HCT116 (cell line): ENCODE results near the gene FOS.

Experiments used
- CTCF ChIP-seq, 3 experiments: fragments of 200-600 bp in 1 of 3; sonication (generic) in 1 of 3; IDR thresholded peaks in 2 of 3; conservative IDR thresholded peaks in 1 of 3; 2 replicates each; pipeline ENCODE4 v1.5.1; 2012 to 2017; ENCODE audit warnings: low read depth in 2 of 3, low read length in 2 of 3, antibody characterized with exemption in 1 of 3, borderline replicate concordance in 1 of 3, control low read depth in 1 of 3, mild to moderate bottlenecking in 1 of 3, mixed read lengths in 1 of 3, mixed run types in 1 of 3, moderate library complexity in 1 of 3; ENCODE audit not compliant: insufficient read depth in 1 of 3
- JUND ChIP-seq: IDR thresholded peaks from 2 replicates; pipeline ENCODE4 v1.6.1; 2012

GRCh38 chr14:75259510-75259855, 19.1 kb upstream of the FOS start:
- no peak for TF ChIP-seq CTCF (IDR thresholded peaks at IDR 0.05 in 2 of 3, conservative IDR thresholded peaks at IDR 0.05 in 1 of 3; ENCODE audit: borderline replicate concordance in 1 of 3, insufficient read depth in 1 of 3, low read depth in 2 of 3, low read length in 2 of 3)
- TF ChIP-seq JUND = no peak
